ENCODE results near the gene FBLN1.

Gene FBLN1

GRCh38 chr22:45648301-45649117 is 145.8 kb downstream of the FBLN1 start:
- H3K4me3 ChIP-seq (ENCODE audit: low read length) = no peak overlapping the region
- no peak for DNase-seq (ENCODE audit: low read depth)
- TF ChIP-seq CTCF (conservative IDR thresholded peaks at IDR 0.05; ENCODE audit: low read length) = no peak

- TF ChIP-seq CTCF (conservative IDR thresholded peaks at IDR 0.05; ENCODE audit: low read length) = no peak
- DNase-seq (ENCODE audit: low read depth) = no peak
- H3K4me3 ChIP-seq (ENCODE audit: low read length) = no peak overlapping the region
These were observed 147.1 kb downstream of the FBLN1 start for GRCh38 chr22:45649809-45650208.

- DNase-seq (ENCODE audit: low read depth) = no peak
- no peak for TF ChIP-seq CTCF (conservative IDR thresholded peaks at IDR 0.05; ENCODE audit: low read length)
- no peak overlapping the region for H3K4me3 ChIP-seq (ENCODE audit: low read length)
These were observed 148.0 kb downstream of the FBLN1 start for GRCh38 chr22:45650721-45651120.

All from AG10803 (cell line).